ENCODE results near the gene PSME3IP1. TPM values are rescaled to one million over a fixed set of nuclear protein-coding genes. Genes with fewer than 3 reads are reported as not detected.
"Not testable (repeated sequence)": the region's sequence is repeated elsewhere in the genome, so short reads cannot be mapped to it uniquely, and the experiment has no call there.

Gene PSME3IP1
- total and polyA plus RNA-seq, 11 donors: 37.8 to 74.6 (median 65.8) TPM

GRCh38 chr16:57191056-57191571 lies 5.3 kb upstream of the PSME3IP1 start:
- Histone ChIP-seq H3K36me3 (peaks cover 0 to 12% (median 0%) of the 10 kb centered on the region in 9 donors), H3K27ac (no peak overlapping the region), H3K9me3 (no peaks in the 10 kb centered on the region), H3K27me3 (no peaks in the 10 kb centered on the region), H3K4me1 (peaks cover 9 to 66% (median 28%) of the 10 kb centered on the region in 12 donors), H3K4me3 (no peak overlapping the region)
- intact Hi-C loops (cut with DNase I): loop anchor here in 1 of 10 donors (5.0 kb wide), 1 partner anchor 46 kb away; no protein-coding TSS in a partner anchor
- DNase-seq (no peak), ATAC-seq (no peak)
- TF ChIP-seq POLR2A (IDR thresholded peaks at IDR 0.05): no peak
- TF ChIP-seq CTCF (IDR thresholded peaks at IDR 0.05): no peak
- 60 to 83% (median 76%) methylated on average over 3 of the region's 3 CpGs for WGBS, 4 donors

- TF ChIP-seq CTCF (IDR thresholded peaks at IDR 0.05): no peak
- no peak for TF ChIP-seq POLR2A (IDR thresholded peaks at IDR 0.05)
- no peaks in the 10 kb centered on the region for H3K9me3 ChIP-seq
- H3K27ac ChIP-seq: no peak overlapping the region
- no peaks in the 10 kb centered on the region for H3K27me3 ChIP-seq
- 92 to 96% (median 94%) methylated on average over 2 of the region's 2 CpGs for WGBS, 4 donors
- no peak overlapping the region for H3K4me3 ChIP-seq
- DNase-seq: no peak
- intact Hi-C loops (cut with DNase I): loop anchor here in 1 of 10 donors (5.0 kb wide), 1 partner anchor 47 kb away; no protein-coding TSS in a partner anchor
- H3K4me1 ChIP-seq: peaks cover 9 to 66% (median 29%) of the 10 kb centered on the region in 12 donors
- peaks cover 0 to 12% (median 0%) of the 10 kb centered on the region in 9 donors for H3K36me3 ChIP-seq
- no peak for ATAC-seq
These were observed 4.3 kb upstream of the PSME3IP1 start for GRCh38 chr16:57190136-57190535.

- not testable (repeated sequence) for H3K9me3 ChIP-seq, DNase-seq, H3K4me3 ChIP-seq, H3K27ac ChIP-seq, H3K27me3 ChIP-seq, ATAC-seq
- WGBS, 4 donors: 96 to 98% (median 97%) methylated on average over 4 of the region's 4 CpGs
- intact Hi-C loops (cut with DNase I): loop anchor here in 1 of 10 donors (5.0 kb wide), 1 partner anchor 108 kb away; no protein-coding TSS in a partner anchor
- Histone ChIP-seq H3K36me3 (peaks cover 0 to 12% (median 0%) of the 10 kb centered on the region in 9 donors), H3K4me1 (peaks cover 11 to 68% (median 35%) of the 10 kb centered on the region in 12 donors)
These were observed 3.7 kb upstream of the PSME3IP1 start for GRCh38 chr16:57189527-57189926.

GRCh38 chr16:57188711-57189002 lies 2.8 kb upstream of the PSME3IP1 start:
- WGBS, 4 donors: 91 to 96% (median 96%) methylated on average over 9 of the region's 9 CpGs
- ATAC-seq (no peak), DNase-seq (no peak)
- Histone ChIP-seq H3K27ac (no peak overlapping the region), H3K36me3 (peaks cover 0 to 12% (median 0%) of the 10 kb centered on the region in 9 donors), H3K4me3 (no peak overlapping the region), H3K27me3 (no peaks in the 10 kb centered on the region), H3K9me3 (no peaks in the 10 kb centered on the region), H3K4me1 (peaks cover 11 to 74% (median 33%) of the 10 kb centered on the region in 12 donors)
- TF ChIP-seq CTCF (IDR thresholded peaks at IDR 0.05): no peak
- no peak for TF ChIP-seq POLR2A (IDR thresholded peaks at IDR 0.05)
- intact Hi-C loops (cut with DNase I): loop anchor here in 1 of 10 donors (5.0 kb wide), 1 partner anchor 109 kb away; no protein-coding TSS in a partner anchor

GRCh38 chr16:57187902-57188710 lies 2.3 kb upstream of the PSME3IP1 start:
- intact Hi-C loops (cut with DNase I): loop anchor here in 1 of 10 donors (2.0 to 5.0 kb wide), 2 partner anchors 57 to 109 kb away; partner anchors contain the start of gene ARL2BP
- not testable (repeated sequence) for H3K9me3 ChIP-seq, H3K27me3 ChIP-seq, ATAC-seq, DNase-seq
- Histone ChIP-seq H3K4me3 (peak overlapping the region in 10 of 12 donors; percentile 70 to 99 (median 92)), H3K27ac (peak overlapping the region in 7 of 12 donors; percentile 86 to 97 (median 95)), H3K36me3 (peaks cover 0 to 12% (median 0%) of the 10 kb centered on the region in 9 donors), H3K4me1 (peaks cover 11 to 69% (median 33%) of the 10 kb centered on the region in 12 donors)
- whole genome bisulfite sequencing, 4 donors: 79 to 85% (median 83%) methylated on average over 18 of the region's 18 CpGs
